ENCODE data around the gene DPP6. TPM values are rescaled to one million over a fixed set of nuclear protein-coding genes. Genes with fewer than 3 reads are reported as not detected.
A peak's percentile ranks its signal among the peaks of the same experiment; 100 is the strongest.
"Not testable (repeated sequence)": the region's sequence is repeated elsewhere in the genome, so short reads cannot be mapped to it uniquely, and the experiment has no call there.

DPP6 gene
- total and polyA plus RNA-seq, 5 donors = 0.07 to 0.35 (median 0.11) TPM; not detected in 2

DNA sequence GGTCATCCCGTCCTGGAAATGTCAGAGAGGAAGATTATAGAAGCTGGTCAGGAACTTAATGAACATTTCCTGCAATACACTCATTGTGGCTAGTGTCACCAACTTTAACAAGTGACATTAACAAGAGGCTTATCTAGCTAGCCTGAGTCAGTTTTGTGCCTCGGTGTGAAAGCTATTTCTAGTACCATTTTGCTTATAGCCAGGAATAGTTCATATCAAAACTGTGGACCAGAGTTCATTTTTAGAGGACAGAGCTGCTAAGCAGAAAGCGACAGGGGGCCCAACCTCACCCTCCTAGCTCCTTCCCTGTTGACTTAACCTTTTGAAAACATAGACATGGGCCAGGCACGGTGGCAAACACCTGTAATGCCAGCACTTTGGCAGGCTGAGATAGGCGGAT is 76.9 kb downstream of the DPP6 start:
- intact Hi-C loops (cut with DNase I); H3K9me3 ChIP-seq (ENCODE audit: control insufficient read depth, low read length); H3K27me3 ChIP-seq (ENCODE audit: control insufficient read depth, insufficient read depth); H3K27ac ChIP-seq (ENCODE audit: low read length); H3K4me1 ChIP-seq (ENCODE audit: control insufficient read depth, insufficient read depth, low read length); DNase-seq; H3K4me3 ChIP-seq (ENCODE audit: low read length): not testable (repeated sequence)
- WGBS = 45% methylated on average over 5 of the region's 5 CpGs
- ATAC-seq = peak; percentile 26 to 53

DNA sequence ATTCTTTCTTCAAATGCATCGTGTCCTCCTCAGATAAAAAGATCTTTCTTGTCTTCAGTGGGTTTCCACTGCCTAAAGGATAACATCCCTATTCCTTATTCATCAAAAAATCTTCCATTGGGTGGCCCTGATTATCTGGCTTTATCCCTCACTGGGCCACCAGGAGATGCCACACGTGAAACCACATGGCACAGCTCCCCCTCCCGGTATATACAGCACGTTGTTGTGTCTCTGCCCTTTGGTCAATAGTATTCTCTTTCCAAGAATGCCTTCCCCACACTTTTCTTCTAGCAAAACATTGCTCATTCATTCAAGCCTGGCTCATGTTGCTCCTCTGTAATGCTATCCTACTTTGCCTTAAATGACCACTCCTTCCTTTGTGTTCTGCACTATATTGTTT is 80.4 kb downstream of the DPP6 start:
- H3K4me1 ChIP-seq (ENCODE audit: control insufficient read depth, insufficient read depth, low read length); H3K9me3 ChIP-seq (ENCODE audit: control insufficient read depth, low read length); H3K27ac ChIP-seq (ENCODE audit: low read length); ATAC-seq; H3K27me3 ChIP-seq (ENCODE audit: control insufficient read depth, insufficient read depth); DNase-seq; H3K4me3 ChIP-seq (ENCODE audit: low read length); intact Hi-C loops (cut with DNase I): not testable (repeated sequence)
- WGBS = 85% methylated on average over 4 of the region's 4 CpGs

DNA sequence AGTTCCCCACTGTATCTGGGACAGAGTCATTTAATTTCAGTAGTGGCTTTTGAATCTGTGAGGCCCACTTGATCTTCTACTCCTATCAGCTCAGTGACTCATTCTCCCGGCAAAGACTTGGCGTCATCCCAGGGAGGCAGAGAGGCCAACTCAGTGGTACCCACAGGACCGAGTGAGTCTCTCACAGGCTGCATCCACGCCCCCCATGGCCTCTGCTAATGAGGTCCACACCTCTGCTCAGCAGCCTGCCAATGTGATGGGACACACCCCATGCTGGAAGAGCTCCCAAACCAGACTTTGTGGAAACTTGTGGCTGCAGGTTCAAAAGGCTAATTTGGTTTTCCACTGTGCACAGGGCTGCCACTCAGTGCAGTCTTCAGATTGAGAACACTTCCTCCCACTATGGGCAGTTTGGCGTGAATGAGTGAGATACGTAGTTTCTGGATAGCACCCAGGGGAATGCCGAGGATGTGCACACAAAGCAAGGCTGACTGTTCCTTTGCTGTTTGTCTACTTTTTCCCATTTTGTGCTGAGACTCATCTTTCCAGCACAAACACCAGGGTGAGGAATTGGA is 81.6 kb downstream of the DPP6 start:
- H3K27me3 ChIP-seq (ENCODE audit: control insufficient read depth, insufficient read depth); H3K4me3 ChIP-seq (ENCODE audit: low read length); H3K27ac ChIP-seq (ENCODE audit: low read length); H3K9me3 ChIP-seq (ENCODE audit: control insufficient read depth, low read length); intact Hi-C loops (cut with DNase I); DNase-seq; H3K4me1 ChIP-seq (ENCODE audit: control insufficient read depth, insufficient read depth, low read length): not testable (repeated sequence)
- WGBS = 82% methylated on average over 3 of the region's 7 CpGs
- peak; percentile 54 to 71 for ATAC-seq

DNA sequence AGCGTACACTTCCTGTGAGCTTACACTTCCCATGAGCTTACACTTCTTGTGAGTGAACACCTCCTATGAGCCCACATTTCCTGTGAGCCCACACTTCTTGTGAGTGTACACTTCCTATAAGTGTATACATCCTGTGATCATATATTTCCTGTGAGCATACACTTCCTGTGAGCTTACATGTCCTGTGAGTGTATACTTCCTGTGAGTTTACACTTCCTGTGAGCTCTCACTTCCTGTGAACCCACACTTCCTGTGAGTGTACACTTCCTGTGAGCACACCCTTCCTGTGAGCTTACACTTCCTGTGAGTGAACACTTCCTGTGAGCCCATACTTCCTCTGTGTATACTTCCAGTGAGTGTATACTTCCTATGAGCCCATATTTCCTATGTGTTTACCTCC is 82.5 kb downstream of the DPP6 start:
- WGBS = no CpG with 5 or more reads among the region's 1 CpG
- H3K9me3 ChIP-seq (ENCODE audit: control insufficient read depth, low read length); H3K4me1 ChIP-seq (ENCODE audit: control insufficient read depth, insufficient read depth, low read length); H3K4me3 ChIP-seq (ENCODE audit: low read length); H3K27ac ChIP-seq (ENCODE audit: low read length); ATAC-seq; intact Hi-C loops (cut with DNase I); H3K27me3 ChIP-seq (ENCODE audit: control insufficient read depth, insufficient read depth); DNase-seq: not testable (repeated sequence)

DNA sequence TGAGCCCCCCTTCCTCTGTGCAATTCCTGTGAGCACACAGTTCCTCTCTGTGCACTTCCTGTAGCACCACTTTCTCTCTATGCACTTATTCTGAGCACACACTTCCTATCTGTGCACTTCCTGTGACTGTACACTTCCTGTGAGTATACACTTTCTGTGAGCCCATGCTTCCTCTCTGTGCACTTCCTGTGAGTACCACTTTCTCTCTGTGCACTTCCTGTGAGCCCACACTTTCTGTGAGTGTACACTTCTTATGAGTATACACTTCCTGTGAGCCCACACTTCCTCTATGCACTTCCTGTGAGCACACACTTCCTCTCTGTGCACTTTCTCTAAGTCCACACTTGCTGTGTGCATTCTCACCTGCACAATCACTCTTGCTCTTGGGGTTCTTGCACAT is 83.4 kb downstream of the DPP6 start:
- H3K4me3 ChIP-seq (ENCODE audit: low read length); ATAC-seq; H3K4me1 ChIP-seq (ENCODE audit: control insufficient read depth, insufficient read depth, low read length); H3K27ac ChIP-seq (ENCODE audit: low read length); H3K9me3 ChIP-seq (ENCODE audit: control insufficient read depth, low read length); H3K27me3 ChIP-seq (ENCODE audit: control insufficient read depth, insufficient read depth); intact Hi-C loops (cut with DNase I); DNase-seq: not testable (repeated sequence)

DNA sequence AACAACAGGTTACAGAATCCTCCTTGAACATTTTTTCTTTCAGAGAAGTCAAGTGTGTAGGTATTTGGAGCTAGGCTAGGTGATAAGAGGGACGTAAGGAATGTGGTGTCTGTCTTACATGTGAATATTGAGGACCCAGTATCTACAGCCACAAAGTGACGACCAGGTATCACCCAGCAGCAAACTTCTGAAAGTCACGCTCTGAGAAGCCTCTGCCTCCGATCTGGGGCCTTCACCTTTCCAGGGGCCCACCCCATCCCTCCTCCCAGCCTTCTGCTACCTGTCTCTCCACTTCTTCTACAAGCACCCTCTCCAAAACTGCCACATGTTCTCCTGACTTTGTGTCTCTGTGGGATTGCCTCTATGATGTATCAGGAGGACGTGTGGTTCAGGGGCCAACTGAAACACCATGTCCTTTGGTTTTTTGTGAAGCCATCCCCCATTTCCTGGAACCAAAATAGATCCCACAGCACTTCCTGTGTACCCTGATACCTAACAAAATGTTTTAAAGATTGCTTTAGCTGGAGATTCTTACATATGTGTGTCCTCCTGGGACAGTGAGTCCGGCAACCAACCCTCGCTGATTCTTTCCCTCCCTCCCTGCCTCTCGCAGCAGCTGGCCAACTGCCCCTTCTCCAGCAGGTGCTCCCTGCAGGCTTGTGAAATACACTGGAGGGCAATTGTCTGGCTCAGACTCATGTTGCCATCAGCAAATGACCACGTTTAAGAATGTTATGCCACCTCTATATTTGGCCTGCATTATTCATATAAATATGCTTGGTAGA is 93.9 kb downstream of the DPP6 start:
- H3K4me3 ChIP-seq (ENCODE audit: low read length); H3K27ac ChIP-seq (ENCODE audit: low read length); intact Hi-C loops (cut with DNase I); H3K9me3 ChIP-seq (ENCODE audit: control insufficient read depth, low read length); ATAC-seq; DNase-seq; H3K4me1 ChIP-seq (ENCODE audit: control insufficient read depth, insufficient read depth, low read length); H3K27me3 ChIP-seq (ENCODE audit: control insufficient read depth, insufficient read depth): not testable (repeated sequence)
- WGBS = 62% methylated on average over 5 of the region's 9 CpGs

DNA sequence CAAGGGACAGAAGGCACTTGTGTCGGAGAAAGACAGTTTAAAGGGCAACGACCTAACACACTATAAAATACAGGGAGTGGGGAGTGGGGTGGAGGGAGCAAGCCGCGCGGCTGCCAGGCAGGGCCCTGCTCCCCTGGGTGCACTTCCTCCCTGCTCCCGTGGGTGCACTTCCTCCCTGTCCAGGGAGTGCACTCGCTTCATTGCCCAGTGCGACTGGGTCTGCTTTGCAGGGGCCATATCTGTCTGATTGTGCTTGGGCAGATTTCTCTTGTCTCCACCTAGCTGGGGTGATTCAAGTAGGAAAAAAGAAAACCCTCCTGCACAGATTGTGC is 94.5 kb downstream of the DPP6 start:
- H3K4me3 ChIP-seq (ENCODE audit: low read length); H3K4me1 ChIP-seq (ENCODE audit: control insufficient read depth, insufficient read depth, low read length); intact Hi-C loops (cut with DNase I); H3K9me3 ChIP-seq (ENCODE audit: control insufficient read depth, low read length); ATAC-seq; H3K27ac ChIP-seq (ENCODE audit: low read length); H3K27me3 ChIP-seq (ENCODE audit: control insufficient read depth, insufficient read depth); DNase-seq: not testable (repeated sequence)
- WGBS = 44% methylated on average over 5 of the region's 8 CpGs

DNA sequence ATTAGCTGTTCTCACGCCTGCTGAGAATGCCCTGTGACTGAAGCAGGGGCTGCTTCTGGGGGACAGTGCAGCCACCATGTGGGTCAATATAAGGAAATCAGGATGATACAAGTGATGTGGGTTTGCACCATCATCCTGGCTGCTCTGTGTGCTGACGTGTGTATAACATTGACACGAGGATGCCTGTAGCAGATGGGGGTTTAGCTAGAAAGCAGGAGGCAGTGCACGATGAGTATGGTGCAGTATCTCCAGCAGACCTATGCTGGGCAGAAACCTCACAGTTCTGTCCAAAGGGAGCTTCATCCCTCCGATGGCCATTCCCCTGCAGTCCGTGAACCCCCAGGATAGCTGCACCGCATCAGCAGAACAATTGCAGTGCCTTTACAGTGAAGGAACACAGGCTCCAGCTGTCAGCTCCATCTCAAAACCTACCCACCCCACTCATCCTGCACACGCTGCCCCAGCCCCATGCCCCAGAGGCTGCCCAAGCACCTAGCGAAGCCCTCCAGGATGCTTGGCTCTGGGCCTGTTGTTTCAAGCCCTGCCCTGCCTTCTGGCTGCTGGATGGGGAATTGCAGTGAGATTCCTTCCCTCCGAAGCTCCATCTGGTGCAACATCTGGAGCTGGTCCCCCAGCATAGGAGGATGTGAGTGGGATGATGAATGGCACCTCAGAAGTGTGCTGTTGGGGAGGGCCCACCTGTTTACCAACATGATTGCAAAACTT is 96.8 kb downstream of the DPP6 start:
- H3K27me3 ChIP-seq (ENCODE audit: control insufficient read depth, insufficient read depth); H3K27ac ChIP-seq (ENCODE audit: low read length); H3K4me3 ChIP-seq (ENCODE audit: low read length); intact Hi-C loops (cut with DNase I); H3K9me3 ChIP-seq (ENCODE audit: control insufficient read depth, low read length); H3K4me1 ChIP-seq (ENCODE audit: control insufficient read depth, insufficient read depth, low read length); DNase-seq: not testable (repeated sequence)
- 74% methylated on average over 9 of the region's 10 CpGs for WGBS
- ATAC-seq = peak in 1 of 2 donors; percentile 27

DNA sequence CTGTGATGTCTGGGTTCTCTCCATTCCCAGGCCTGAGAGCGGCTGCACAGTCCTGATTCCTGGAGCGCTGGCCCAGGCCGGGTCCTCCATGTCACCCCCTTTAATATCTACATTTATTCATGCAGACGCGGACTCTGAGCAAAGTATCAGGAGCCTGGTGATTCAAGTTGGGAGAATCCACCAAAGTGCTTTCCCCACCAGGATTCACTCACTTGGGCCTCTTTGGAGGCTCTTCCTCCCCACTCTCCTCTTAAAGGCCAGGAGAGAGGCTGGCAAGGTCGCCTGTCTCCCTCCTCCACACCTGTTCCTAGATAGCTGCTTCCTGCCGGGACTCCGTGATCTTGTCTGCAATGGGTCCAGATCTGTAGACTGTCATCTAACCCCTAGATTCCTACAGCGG is 98.5 kb downstream of the DPP6 start:
- H3K27ac ChIP-seq (ENCODE audit: low read length); DNase-seq; H3K4me1 ChIP-seq (ENCODE audit: control insufficient read depth, insufficient read depth, low read length); H3K4me3 ChIP-seq (ENCODE audit: low read length); H3K9me3 ChIP-seq (ENCODE audit: control insufficient read depth, low read length); H3K27me3 ChIP-seq (ENCODE audit: control insufficient read depth, insufficient read depth); intact Hi-C loops (cut with DNase I); ATAC-seq: not testable (repeated sequence)
- WGBS = 85% methylated on average over 9 of the region's 9 CpGs

DNA sequence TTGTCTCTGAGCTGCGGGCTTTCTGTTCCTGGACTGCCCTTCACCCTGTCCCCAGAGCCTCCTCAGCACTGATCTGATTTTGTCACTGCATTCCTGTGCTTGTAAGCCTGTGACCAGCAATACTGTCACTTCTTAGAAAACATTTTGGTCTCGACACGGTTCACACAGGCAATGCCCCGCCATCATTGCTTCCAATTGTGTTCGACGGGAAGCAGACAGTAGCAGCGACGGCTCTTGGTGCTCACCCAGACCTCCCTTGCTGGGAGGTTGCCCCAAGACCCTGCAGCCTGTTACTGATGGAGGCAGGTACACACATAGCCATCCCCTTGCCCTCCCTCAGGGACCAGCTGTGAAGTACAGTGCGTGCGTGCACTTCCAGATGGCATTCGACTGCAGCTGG is 99.1 kb downstream of the DPP6 start:
- DNase-seq; H3K27ac ChIP-seq (ENCODE audit: low read length); H3K9me3 ChIP-seq (ENCODE audit: control insufficient read depth, low read length); H3K4me3 ChIP-seq (ENCODE audit: low read length); intact Hi-C loops (cut with DNase I); ATAC-seq; H3K4me1 ChIP-seq (ENCODE audit: control insufficient read depth, insufficient read depth, low read length); H3K27me3 ChIP-seq (ENCODE audit: control insufficient read depth, insufficient read depth): not testable (repeated sequence)
- 87% methylated on average over 11 of the region's 11 CpGs for WGBS

DNA sequence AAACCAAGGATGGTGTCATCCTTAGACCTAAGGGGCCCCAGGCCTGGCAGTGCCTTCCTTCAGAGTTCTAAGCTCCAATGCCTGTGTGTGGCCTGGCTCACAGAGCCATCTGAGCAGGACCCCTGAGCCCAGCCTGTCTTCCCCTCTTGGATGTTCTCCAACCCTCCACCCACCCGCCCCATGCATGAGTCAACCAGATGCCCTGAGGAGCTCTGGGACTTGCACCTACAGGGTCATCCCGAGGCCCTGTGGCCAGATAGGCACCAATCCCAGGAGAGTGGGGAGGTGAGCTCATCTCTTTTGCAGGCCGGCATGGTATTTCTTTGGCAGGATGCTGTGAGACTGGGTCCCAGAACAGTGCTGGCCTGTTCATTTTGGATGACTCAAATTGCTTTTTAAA is 103.7 kb downstream of the DPP6 start:
- H3K4me1 ChIP-seq (ENCODE audit: control insufficient read depth, insufficient read depth, low read length); intact Hi-C loops (cut with DNase I); H3K27ac ChIP-seq (ENCODE audit: low read length); H3K9me3 ChIP-seq (ENCODE audit: control insufficient read depth, low read length); H3K27me3 ChIP-seq (ENCODE audit: control insufficient read depth, insufficient read depth); H3K4me3 ChIP-seq (ENCODE audit: low read length): not testable (repeated sequence)
- DNase-seq (peak in 1 of 3 donors; percentile 38), ATAC-seq (peak; percentile 33 to 37)
- 50% methylated on average over 3 of the region's 3 CpGs for WGBS
